HG03135 (cell line): Measurements from ENCODE around the gene TLCD5.
A peak's percentile ranks its signal among the peaks of the same experiment; 100 is the strongest.

ENCODE experiments used
- ATAC-seq: cut with Tn5 transposase; IDR thresholded peaks from one replicate; pipeline ENCODE4 v1.9.1; 2021; ENCODE audit warnings: mild to moderate bottlenecking, moderate library complexity; ENCODE audit not compliant: unreplicated experiment

Gene TLCD5

DNA sequence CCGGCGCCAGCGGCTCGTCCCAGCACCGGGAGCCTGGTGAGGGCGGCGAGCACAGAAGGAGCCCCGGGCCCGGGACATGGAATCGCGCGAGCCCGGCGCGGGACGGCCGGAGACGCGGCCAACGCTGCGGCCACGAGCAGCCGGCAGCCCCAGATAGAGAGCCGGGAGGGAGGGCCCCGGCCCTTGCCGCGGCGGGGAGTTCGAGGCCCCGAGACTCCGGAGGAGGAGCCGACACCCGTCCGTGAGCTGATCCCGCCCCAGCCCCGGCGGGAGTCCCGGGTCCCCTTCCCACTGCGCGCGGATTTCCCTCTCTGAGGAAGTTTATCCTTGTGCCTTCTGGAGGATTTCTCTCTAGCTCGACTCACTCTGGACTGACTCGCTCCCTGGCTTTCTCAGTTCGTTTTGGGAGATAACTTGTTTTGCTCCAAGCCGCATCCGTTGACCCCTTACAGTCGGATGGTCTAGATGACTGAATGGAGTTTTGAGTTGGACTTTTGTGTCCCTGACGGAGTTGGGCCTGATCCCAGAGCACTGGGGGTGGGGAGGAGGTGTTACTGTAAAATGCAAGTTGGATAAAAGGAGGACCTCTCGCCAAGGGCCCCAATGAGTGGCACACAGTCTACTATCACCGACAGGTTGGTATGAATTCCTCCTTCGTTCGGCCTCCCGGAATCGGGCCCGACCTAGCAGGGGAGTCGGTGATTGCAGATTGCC lies 11.7 kb downstream of the TLCD5 start:
- peak; percentile 37 for ATAC-seq

DNA sequence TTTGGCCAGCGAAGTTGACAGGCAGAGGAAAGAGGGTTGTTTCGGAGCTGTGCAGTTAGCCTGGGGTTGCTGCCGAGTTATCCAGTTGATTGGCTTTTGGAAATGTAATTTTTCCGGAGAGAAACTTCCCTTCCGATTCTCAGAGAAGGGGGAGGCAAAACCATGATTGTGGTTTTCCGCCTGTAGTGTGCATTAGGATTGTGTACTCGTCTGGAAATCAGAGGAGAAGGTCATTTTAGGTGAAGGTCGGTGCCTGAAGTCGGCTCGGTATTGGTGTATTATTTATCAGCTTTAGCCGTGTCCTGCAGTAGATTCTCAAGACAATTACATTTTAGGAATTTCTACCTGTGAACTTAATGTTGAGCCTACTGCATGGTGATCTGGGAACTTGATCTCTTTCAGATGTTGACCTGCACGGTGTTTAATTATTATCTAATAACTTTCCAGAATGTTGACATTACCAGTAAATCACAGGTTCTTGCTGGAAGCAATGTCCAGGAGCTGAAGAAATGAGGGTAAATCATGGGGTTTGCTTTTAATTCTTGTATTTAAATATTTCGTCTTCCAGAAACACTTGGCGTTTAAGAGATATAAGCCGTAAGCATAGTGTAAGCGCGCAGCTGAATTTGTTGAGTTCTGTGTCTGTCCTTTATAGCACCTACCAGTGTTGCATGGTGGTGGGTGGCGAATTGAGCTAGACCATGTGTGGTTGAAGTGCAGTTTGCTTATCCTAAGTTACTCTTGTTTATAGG lies 12.4 kb downstream of the TLCD5 start:
- no peak for ATAC-seq

DNA sequence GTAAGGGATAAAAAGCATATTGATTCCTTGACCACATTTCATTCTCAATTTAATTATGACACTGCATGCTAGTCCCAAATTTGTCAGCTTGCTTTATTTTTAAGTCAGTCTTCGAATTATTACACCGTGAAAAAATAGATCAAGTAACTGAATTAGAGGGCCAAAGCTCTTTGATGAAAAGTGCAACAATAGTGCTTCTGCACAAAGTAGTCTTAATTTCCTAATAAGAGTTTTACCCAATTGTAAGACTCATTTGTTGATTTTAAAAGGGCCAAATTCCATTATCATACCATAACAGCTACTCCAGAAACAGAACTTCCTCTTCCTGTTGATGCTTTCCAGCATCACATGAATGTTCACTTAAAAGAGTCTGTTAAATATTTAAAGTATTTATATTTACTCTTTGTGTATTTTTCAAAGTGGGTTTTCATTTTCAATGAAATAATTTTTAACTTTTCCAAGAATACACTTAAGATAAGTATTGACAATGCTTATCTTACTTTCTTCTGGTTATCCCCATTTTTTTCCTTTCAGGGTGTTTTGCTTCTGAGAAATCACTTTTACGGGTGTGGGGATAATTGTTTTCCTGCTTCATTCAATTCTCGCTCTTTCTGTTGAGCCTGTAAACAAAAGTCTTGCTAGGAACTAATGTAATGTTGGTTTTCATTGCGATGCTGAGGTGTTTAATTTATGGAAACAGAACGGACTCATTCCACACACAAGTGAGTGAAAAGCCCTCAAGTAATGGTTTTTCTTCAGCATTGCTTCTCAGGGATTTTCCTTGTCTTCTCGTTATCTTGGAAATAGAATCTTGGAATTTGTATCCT lies 13.2 kb downstream of the TLCD5 start:
- ATAC-seq: no peak

DNA sequence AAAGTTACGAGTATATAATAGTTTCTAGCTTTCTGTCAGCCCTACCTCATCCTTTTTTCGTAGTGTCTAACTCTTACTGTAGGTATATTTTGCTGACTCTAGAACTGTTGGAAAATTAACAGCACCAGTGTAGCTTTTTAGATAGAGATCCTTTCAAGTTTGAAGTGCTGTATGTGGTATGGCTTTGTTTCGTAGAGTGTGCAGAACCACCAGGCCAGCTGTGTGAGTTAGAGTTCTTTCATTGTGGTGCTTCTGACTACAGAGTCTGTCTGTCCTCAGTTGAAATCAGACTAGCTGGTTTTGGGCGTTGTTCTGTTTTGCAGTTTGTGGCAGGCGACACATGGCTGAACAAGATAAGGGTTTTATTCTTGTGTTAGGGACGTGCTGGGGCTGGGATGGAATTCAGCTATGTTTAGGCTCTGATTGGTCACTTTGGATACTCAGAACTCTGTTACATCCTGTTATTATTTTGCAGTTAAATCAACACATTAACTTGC lies 14.3 kb downstream of the TLCD5 start:
- ATAC-seq: no peak

DNA sequence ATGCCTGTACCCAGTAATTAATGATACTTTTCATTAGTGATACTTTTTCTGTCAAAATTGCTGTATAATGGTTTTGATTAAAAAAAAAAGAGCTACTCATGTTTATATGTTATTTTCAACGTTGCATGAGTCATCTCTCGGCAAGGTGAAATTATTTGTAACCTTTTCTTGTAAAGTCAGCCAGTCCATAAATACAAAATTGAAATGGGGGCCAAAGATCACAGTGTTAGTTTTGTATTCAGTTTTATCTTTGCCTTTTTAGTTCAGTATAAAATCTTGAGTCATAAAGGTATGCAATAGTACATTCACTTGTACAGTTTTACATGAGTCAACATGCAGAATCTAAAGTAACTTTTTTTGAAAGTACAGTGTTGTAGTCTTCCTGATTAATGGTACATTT lies 15.4 kb downstream of the TLCD5 start:
- no peak for ATAC-seq

DNA sequence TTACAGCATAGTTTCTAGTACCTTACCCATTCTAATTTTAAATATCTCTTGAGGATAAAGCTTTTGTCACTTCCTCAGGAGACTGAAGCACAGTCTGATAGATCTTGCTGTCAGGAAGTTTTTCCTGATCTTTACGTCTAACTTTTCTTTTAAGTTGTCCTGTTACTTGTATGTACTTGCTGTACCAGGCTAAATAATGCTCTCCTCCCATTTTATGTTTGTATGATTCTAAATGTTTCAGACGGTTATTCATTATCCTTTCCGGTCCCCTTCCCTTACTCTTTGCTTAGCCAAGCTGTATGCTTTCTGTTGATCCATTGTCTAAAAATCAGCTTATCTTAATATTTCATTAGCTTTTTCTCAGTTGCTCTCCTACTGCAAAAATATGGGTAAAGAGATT lies 17.1 kb downstream of the TLCD5 start:
- no peak for ATAC-seq

GRCh38 chr11:120342678-120343077 lies 17.6 kb downstream of the TLCD5 start:
- ATAC-seq: no peak

GRCh38 chr11:120343429-120343828 lies 18.3 kb downstream of the TLCD5 start:
- no peak for ATAC-seq

DNA sequence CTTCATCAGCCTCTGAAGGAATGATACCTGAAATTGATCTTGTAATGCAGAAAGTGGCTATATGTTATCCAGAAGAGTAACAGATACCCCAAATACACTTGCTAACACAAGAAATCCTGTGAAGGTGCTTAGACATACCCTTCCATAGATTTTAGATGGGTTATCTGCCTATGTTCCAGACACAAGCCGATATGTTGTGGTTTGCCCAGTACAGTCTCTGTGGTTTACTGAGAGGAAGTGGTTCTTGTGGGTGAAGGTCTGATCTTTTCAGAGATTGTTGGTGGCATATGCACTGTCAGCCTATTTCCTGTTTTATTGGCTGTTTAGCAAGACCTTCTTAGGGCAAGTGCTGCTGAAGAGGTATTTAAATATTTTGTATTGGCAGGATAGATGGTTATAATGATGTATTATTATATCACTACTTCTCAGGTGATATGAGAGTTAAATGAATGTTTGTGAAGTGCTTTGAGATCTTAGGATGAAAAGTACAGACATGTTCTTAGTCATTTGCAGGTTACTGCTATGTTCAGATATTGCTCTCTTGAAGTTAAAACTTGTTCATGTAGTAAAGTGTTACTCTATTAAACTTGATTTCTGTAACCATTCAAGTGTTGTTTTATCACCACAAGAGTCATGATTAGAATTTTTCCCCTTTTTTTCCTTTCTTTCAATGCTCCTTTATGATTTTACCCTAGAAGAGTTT lies 19.4 kb downstream of the TLCD5 start:
- ATAC-seq: peak; percentile 74

- ATAC-seq: no peak
Observed at GRCh38 chr11:120346233-120346632, 21.1 kb downstream of the TLCD5 start.

DNA sequence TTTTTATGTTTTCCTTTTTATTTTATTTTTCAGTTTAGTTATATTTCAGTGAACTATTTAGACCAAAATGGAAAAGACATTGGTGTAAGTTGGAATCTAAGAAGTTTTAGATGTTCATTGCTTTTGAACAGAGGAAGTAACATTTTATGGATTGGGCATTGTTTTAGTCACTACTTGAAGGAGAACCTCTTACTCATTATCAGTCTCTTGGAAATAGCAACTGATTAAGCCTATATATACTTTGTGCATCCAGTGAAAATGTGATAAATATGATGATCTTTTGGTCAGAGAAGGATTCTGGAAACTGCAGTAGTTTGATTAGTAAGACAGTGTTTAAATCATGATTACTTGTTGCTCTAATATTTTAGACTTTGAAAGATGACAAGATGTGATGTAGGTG lies 25.5 kb downstream of the TLCD5 start:
- no peak for ATAC-seq

- no peak for ATAC-seq
Observed at GRCh38 chr11:120352405-120352804, 27.3 kb downstream of the TLCD5 start.

- ATAC-seq: no peak
Observed at GRCh38 chr11:120354068-120354467, 29.0 kb downstream of the TLCD5 start.

DNA sequence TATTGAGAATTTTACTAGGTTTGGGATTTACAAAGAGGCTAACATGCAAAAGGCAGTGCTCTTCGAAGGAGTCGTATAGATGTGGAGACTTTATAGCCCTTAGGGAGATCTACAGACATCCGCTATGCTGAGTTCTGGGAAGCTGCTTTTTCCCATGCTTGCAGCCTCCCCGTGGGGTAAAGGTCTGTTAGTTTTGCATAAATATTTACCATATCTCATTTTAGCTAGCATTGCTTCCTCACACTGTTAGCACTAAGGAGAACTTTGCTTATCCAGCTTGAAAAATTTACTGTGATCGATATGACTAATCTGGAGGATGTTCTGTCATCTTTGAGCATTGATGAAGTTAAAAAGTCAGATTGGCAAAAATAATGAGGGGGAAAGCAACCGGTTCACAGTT lies 29.7 kb downstream of the TLCD5 start:
- ATAC-seq: no peak

GRCh38 chr11:120357620-120358019 lies 32.5 kb downstream of the TLCD5 start:
- no peak for ATAC-seq

GRCh38 chr11:120358729-120359128 lies 33.6 kb downstream of the TLCD5 start:
- ATAC-seq: no peak

GRCh38 chr11:120363436-120363835 lies 38.3 kb downstream of the TLCD5 start:
- no peak for ATAC-seq

- no peak for ATAC-seq
Observed at GRCh38 chr11:120365512-120365911, 40.4 kb downstream of the TLCD5 start.

DNA sequence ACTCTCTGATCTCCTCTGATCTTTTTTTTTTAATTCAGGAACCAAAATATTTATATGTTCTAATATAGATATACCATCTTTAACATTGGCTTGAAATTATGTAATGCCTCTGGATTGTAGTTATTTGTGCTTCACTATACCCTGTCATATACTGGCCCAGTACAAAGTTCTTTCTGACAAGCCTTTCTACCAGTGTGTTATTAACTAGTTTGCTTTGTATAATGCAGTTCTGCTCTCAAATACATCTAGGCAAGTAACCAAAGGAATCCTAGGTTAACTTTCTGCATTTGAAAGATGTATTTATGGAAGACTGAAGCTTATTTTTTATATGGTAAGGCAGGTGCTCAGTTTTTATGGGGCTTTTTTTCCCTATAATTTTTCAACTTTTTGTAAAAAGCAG lies 47.2 kb downstream of the TLCD5 start:
- no peak for ATAC-seq

- no peak for ATAC-seq
Observed at GRCh38 chr11:120375076-120375475, 50.0 kb downstream of the TLCD5 start.
